ENCODE measurements around the gene NUTM1. TPM values are rescaled to one million over a fixed set of nuclear protein-coding genes. Genes with fewer than 3 reads are reported as not detected.

The NUTM1 gene
- polyA plus RNA-seq, 1 of the 3 experiments (the other 2 are of a cell fraction), result not detected

GRCh38 chr15:34323217-34323616, 19.9 kb upstream of the NUTM1 start:
- Histone ChIP-seq H3K4me2 (no peak overlapping the region), H3F3A (replicated peaks; ENCODE audit: insufficient read depth) (peaks cover 3% of the 10 kb centered on the region), H3K9me3 (no peaks in the 10 kb centered on the region), H3K27me3 (ENCODE audit: insufficient read depth) (no peaks in the 10 kb centered on the region), H3K9me2 (no peaks in the 10 kb centered on the region), H3K27ac (ENCODE audit: low read depth in 2 of 2, low read length in 1 of 2) (no peak overlapping the region), H2AFZ (ENCODE audit: low read depth) (no peak overlapping the region), H3K79me2 (ENCODE audit: insufficient read depth) (peaks cover 8% of the 10 kb centered on the region; the same call in 1 of the 2 replicates), H4K20me1 (ENCODE audit: insufficient read depth) (no peaks in the 10 kb centered on the region), H3K4me1 (ENCODE audit: control insufficient read depth in 1 of 2, insufficient read depth in 2 of 2, low read depth in 1 of 2, low read length in 1 of 2) (no peaks in the 10 kb centered on the region), H3K9ac (no peak overlapping the region), H3K36me3 (replicated peaks in 1 of 2; ENCODE audit: control insufficient read depth in 1 of 2, insufficient read depth in 2 of 2, low read length in 1 of 2) (no peaks in the 10 kb centered on the region), H3K4me3 (ENCODE audit: low read depth in 2 of 2, low read length in 1 of 2) (no peak overlapping the region)
- CTCF ChIA-PET, result no interaction called here
- POLR2A ChIA-PET, result no interaction called here
- TF ChIP-seq MXI1 (IDR thresholded peaks at IDR 0.05; ENCODE audit: low read depth, low read length), result no peak
- TF ChIP-seq MAX (IDR thresholded peaks at IDR 0.05; ENCODE audit: low read depth), result no peak
- 86% methylated on average over 5 of the region's 10 CpGs for WGBS (ENCODE audit: low lambda C conversion rate)
- no peak for DNase-seq

GRCh38 chr15:34324933-34325332, 18.2 kb upstream of the NUTM1 start:
- Histone ChIP-seq H3K27me3 (ENCODE audit: insufficient read depth) (no peaks in the 10 kb centered on the region), H2AFZ (ENCODE audit: low read depth) (no peak overlapping the region), H3K9ac (no peak overlapping the region), H3K79me2 (ENCODE audit: insufficient read depth) (peaks cover 8% of the 10 kb centered on the region; the same call in 1 of the 2 replicates), H3K4me3 (ENCODE audit: low read depth in 2 of 2, low read length in 1 of 2) (no peak overlapping the region), H3K9me2 (no peaks in the 10 kb centered on the region), H3K27ac (ENCODE audit: low read depth in 2 of 2, low read length in 1 of 2) (no peak overlapping the region), H3K9me3 (no peaks in the 10 kb centered on the region), H4K20me1 (ENCODE audit: insufficient read depth) (no peaks in the 10 kb centered on the region), H3F3A (replicated peaks; ENCODE audit: insufficient read depth) (peaks cover 3% of the 10 kb centered on the region), H3K36me3 (replicated peaks in 1 of 2; ENCODE audit: control insufficient read depth in 1 of 2, insufficient read depth in 2 of 2, low read length in 1 of 2) (no peaks in the 10 kb centered on the region), H3K4me1 (ENCODE audit: control insufficient read depth in 1 of 2, insufficient read depth in 2 of 2, low read depth in 1 of 2, low read length in 1 of 2) (no peaks in the 10 kb centered on the region), H3K4me2 (no peak overlapping the region)
- WGBS (ENCODE audit: low lambda C conversion rate), result 93% methylated on average over 1 of the region's 1 CpG
- CTCF ChIA-PET, result no interaction called here
- POLR2A ChIA-PET, result no interaction called here
- no peak for DNase-seq
- TF ChIP-seq PBX3 (IDR thresholded peaks at IDR 0.05) (no peak), TAF1 (IDR thresholded peaks at IDR 0.05; ENCODE audit: borderline replicate concordance, low read depth, low read length) (no peak), ZBTB33 (IDR thresholded peaks at IDR 0.05; ENCODE audit: borderline replicate concordance, low read depth) (no peak), REST (IDR thresholded peaks at IDR 0.05; ENCODE audit: low read depth, low read length) (no peak), POLR2AphosphoS5 (IDR thresholded peaks at IDR 0.05; ENCODE audit: low read depth, low read length) (no peak), TCF12 (IDR thresholded peaks at IDR 0.05) (no peak), EZH2phosphoT487 (IDR thresholded peaks at IDR 0.05; ENCODE audit: borderline replicate concordance, low read depth) (no peak), SIN3A (IDR thresholded peaks at IDR 0.05; ENCODE audit: borderline replicate concordance, low read depth, low read length) (no peak), FOXM1 (IDR thresholded peaks at IDR 0.05; ENCODE audit: low read depth) (no peak), IRF3 (IDR thresholded peaks at IDR 0.05; ENCODE audit: low read depth, low read length) (no peak), RXRA (IDR thresholded peaks at IDR 0.05; ENCODE audit: borderline replicate concordance, low read depth) (no peak), CTCF (IDR thresholded peaks at IDR 0.05) (no peak), NFIC (IDR thresholded peaks at IDR 0.05; ENCODE audit: borderline replicate concordance) (no peak)

Data from SK-N-SH (cell line).